Upper lobe of left lung (tissue), 6 donors: ENCODE measurements around the gene HUNK. TPM values are rescaled to one million over a fixed set of nuclear protein-coding genes. Genes with fewer than 3 reads are reported as not detected.
A peak's percentile ranks its signal among the peaks of the same experiment; 100 is the strongest.

Experiments
- ATAC-seq, 2 donors: fragments of 200-7000 bp; cut with Tn5 transposase; one replicate each; pipeline ENCODE4 v1.9.1; 2022; ENCODE audit warnings: mild to moderate bottlenecking in 2 of 2, moderate library complexity in 2 of 2; ENCODE audit not compliant: low FRiP score in 2 of 2
- DNase-seq, 2 donors: peaks; one replicate each; pipeline ENCODE4 v3.0.0-alpha.2; 2019 to 2020
- H3K27ac ChIP-seq, 4 donors: fragments of 200-600 bp; sonication (generic); one replicate each; pipeline ENCODE4 v1.5.1; 2016 to 2019
- H3K27me3 ChIP-seq, 4 donors: fragments of 200-600 bp; sonication (generic); one replicate each; pipeline ENCODE4 v1.5.1; 2017 to 2019
- H3K36me3 ChIP-seq, 4 donors: fragments of 200-600 bp; sonication (generic); one replicate each; pipeline ENCODE4 v1.5.1; 2016 to 2019
- H3K4me1 ChIP-seq, 4 donors: fragments of 200-600 bp; sonication (generic); one replicate each; pipeline ENCODE4 v1.5.1; 2018 to 2019
- H3K4me3 ChIP-seq, 4 donors: fragments of 200-600 bp; sonication (generic); one replicate each; pipeline ENCODE4 v1.5.1; 2017 to 2019; ENCODE audit warnings: mild to moderate bottlenecking in 2 of 4, moderate library complexity in 1 of 4
- H3K9me3 ChIP-seq, 4 donors: fragments of 200-600 bp; sonication (generic); one replicate each; pipeline ENCODE4 v1.5.1; 2018 to 2019
- CTCF ChIP-seq, 6 experiments: fragments of 450-650 bp in 4 of 6; fragments of 200-600 bp in 2 of 6; sonication (generic) in 2 of 6; IDR thresholded peaks; one replicate each; pipeline ENCODE4 v1.5.1; 2016 to 2019; ENCODE audit warnings: antibody characterized with exemption in 6 of 6
- EP300 ChIP-seq, 4 donors: sonication (generic); formaldehyde crosslinking; IDR thresholded peaks; one replicate each; pipeline ENCODE4 v1.5.1; 2017; ENCODE audit warnings: antibody characterized with exemption in 4 of 4, control low read depth in 2 of 4
- POLR2A ChIP-seq, 4 donors: fragments of 450-650 bp; IDR thresholded peaks; one replicate each; pipeline ENCODE4 v1.5.1; 2016 to 2017; ENCODE audit warnings: antibody characterized with exemption in 4 of 4, mild to moderate bottlenecking in 2 of 4
- POLR2AphosphoS5 ChIP-seq, 2 donors: sonication (generic); formaldehyde crosslinking; IDR thresholded peaks; one replicate each; pipeline ENCODE4 v1.5.1; 2017; ENCODE audit warnings: antibody characterized with exemption in 2 of 2
- WGBS, 2 donors: methylation state at CpG; one replicate each; pipeline ENCODE4 v1.1.5; 2017 to 2018; 5-methylcytosine and 5-hydroxymethylcytosine counted together
- total RNA-seq, 6 donors: library from RNA; depleted of rRNA in 4 of 6; stranded (reverse); fragments of >200 nt in 4 of 6; gene quantifications; one replicate each; pipeline versions ENCODE4 v1.1.0 to v1.2.1, GENCODE V29; 2016 to 2021
- donor health status: DM: no; HTN: no; CAD: no; lungs with moderate emphysema.
- donor health status: DM: no; HTN: yes; CAD: no; lungs with severe emphysema.

Gene HUNK
- total RNA-seq, 6 donors from 2014 or later: 1.1 to 6.2 (median 2.2) TPM

GRCh38 chr21:31992391-31992790 lies 119.6 kb downstream of the HUNK start:
- ATAC-seq (no peak), DNase-seq (no peak)
- 87 to 91% methylated on average over 11 of the region's 11 CpGs for WGBS, 2 donors
- H3K27me3 ChIP-seq: no peaks in the 10 kb centered on the region
- H3K36me3 ChIP-seq: no peaks in the 10 kb centered on the region
- no peaks in the 10 kb centered on the region for H3K9me3 ChIP-seq
- H3K4me3 ChIP-seq: no peak overlapping the region
- no peak overlapping the region for H3K27ac ChIP-seq
- H3K4me1 ChIP-seq: no peaks in the 10 kb centered on the region
- no peak for TF ChIP-seq POLR2A (IDR thresholded peaks at IDR 0.05)
- TF ChIP-seq POLR2AphosphoS5 (IDR thresholded peaks at IDR 0.05): no peak
- TF ChIP-seq EP300 (IDR thresholded peaks at IDR 0.05): no peak

- peak in 1 of 2 donors; percentile 49 for ATAC-seq
- 66 to 72% methylated on average over 8 to 10 of the region's 10 CpGs for WGBS, 2 donors
- TF ChIP-seq POLR2AphosphoS5 (IDR thresholded peaks at IDR 0.05) (no peak), CTCF (IDR thresholded peaks at IDR 0.05) (no peak), POLR2A (IDR thresholded peaks at IDR 0.05) (no peak), EP300 (IDR thresholded peaks at IDR 0.05) (no peak)
- no peak overlapping the region for H3K27ac ChIP-seq
- DNase-seq: no peak
- no peaks in the 10 kb centered on the region for H3K27me3 ChIP-seq
- H3K36me3 ChIP-seq: peaks cover 0 to 4% (median 0%) of the 10 kb centered on the region in 4 donors
- H3K4me1 ChIP-seq: no peaks in the 10 kb centered on the region
- no peaks in the 10 kb centered on the region for H3K9me3 ChIP-seq
- H3K4me3 ChIP-seq: no peak overlapping the region
These were observed 121.3 kb downstream of the HUNK start for GRCh38 chr21:31993826-31994825.

GRCh38 chr21:31997191-31997590 lies 124.4 kb downstream of the HUNK start:
- no peaks in the 10 kb centered on the region for H3K27me3 ChIP-seq
- no peaks in the 10 kb centered on the region for H3K4me1 ChIP-seq
- TF ChIP-seq CTCF (IDR thresholded peaks at IDR 0.05): no peak
- TF ChIP-seq EP300 (IDR thresholded peaks at IDR 0.05): no peak
- TF ChIP-seq POLR2AphosphoS5 (IDR thresholded peaks at IDR 0.05): no peak
- no peak for TF ChIP-seq POLR2A (IDR thresholded peaks at IDR 0.05)
- no peak for DNase-seq
- 74 to 78% methylated on average over 4 of the region's 4 CpGs for WGBS, 2 donors
- no peak overlapping the region for H3K27ac ChIP-seq
- H3K9me3 ChIP-seq: no peaks in the 10 kb centered on the region
- no peak for ATAC-seq
- peaks cover 0 to 5% (median 0%) of the 10 kb centered on the region in 4 donors for H3K36me3 ChIP-seq
- H3K4me3 ChIP-seq: no peak overlapping the region

GRCh38 chr21:31999810-32000468 lies 127.1 kb downstream of the HUNK start:
- DNase-seq (no peak), ATAC-seq (no peak)
- Histone ChIP-seq H3K27ac (no peak overlapping the region), H3K4me1 (no peaks in the 10 kb centered on the region), H3K27me3 (no peaks in the 10 kb centered on the region), H3K4me3 (no peak overlapping the region), H3K36me3 (peaks cover 0 to 5% (median 0%) of the 10 kb centered on the region in 4 donors), H3K9me3 (no peaks in the 10 kb centered on the region)
- TF ChIP-seq POLR2AphosphoS5 (IDR thresholded peaks at IDR 0.05) (no peak), EP300 (IDR thresholded peaks at IDR 0.05) (no peak), POLR2A (IDR thresholded peaks at IDR 0.05) (no peak), CTCF (IDR thresholded peaks at IDR 0.05) (no peak)
- 83 to 89% methylated on average over 12 of the region's 12 CpGs for WGBS, 2 donors

GRCh38 chr21:32001390-32001789 lies 128.6 kb downstream of the HUNK start:
- 85 to 88% methylated on average over 11 of the region's 11 CpGs for WGBS, 2 donors
- Histone ChIP-seq H3K4me3 (no peak overlapping the region), H3K36me3 (peaks cover 0 to 5% (median 0%) of the 10 kb centered on the region in 4 donors), H3K27me3 (no peaks in the 10 kb centered on the region), H3K9me3 (no peaks in the 10 kb centered on the region), H3K4me1 (no peaks in the 10 kb centered on the region), H3K27ac (no peak overlapping the region)
- DNase-seq (no peak), ATAC-seq (no peak)
- TF ChIP-seq POLR2A (IDR thresholded peaks at IDR 0.05) (no peak), EP300 (IDR thresholded peaks at IDR 0.05) (no peak)
